NT2/D1 (cell line): Measurements from ENCODE around the gene BSG.

Source experiments
- SUZ12 ChIP-seq: IDR thresholded peaks from 2 replicates; pipeline ENCODE4 v1.6.1; 2011; ENCODE audit not compliant: insufficient read length, insufficient read depth; ENCODE audit errors: extremely low read depth
- YY1 ChIP-seq: IDR thresholded peaks from 2 replicates; pipeline ENCODE4 v1.6.1; 2011; ENCODE audit not compliant: insufficient read length, insufficient read depth

GRCh38 chr19:590396-590745 lies 18.0 kb downstream of the BSG start:
- TF ChIP-seq YY1 (no peak), SUZ12 (no peak)
